K562 (cell line): ENCODE results near the gene CADPS2. TPM values are rescaled to one million over a fixed set of nuclear protein-coding genes. Genes with fewer than 3 reads are reported as not detected.

Source experiments
- ATAC-seq: fragments of 200-7000 bp; cut with Tn5 transposase; 3 replicates; pipeline ENCODE4 v1.9.1; 2020; ENCODE audit warnings: moderate library complexity
- BruUV-seq: library from RNA; stranded (reverse); fragments of 400-500 nt; replicated peaks from 2 replicates; lab custom pipeline; 2021; lab: Mats Ljungman, UMichigan
- CTCF ChIA-PET: fragments of 300-600 bp; formaldehyde crosslinking; extraction: SDS; loops from one replicate; lab custom pipeline; 2021; ENCODE audit warnings: low intra/inter-chr PET ratio; lab: Yijun Ruan, JAX
- POLR2A ChIA-PET: fragments of 300-600, 350-650 bp; sonication (Branson Sonifier 250); formaldehyde crosslinking; extraction: SDS; loops from one replicate; lab custom pipeline; 2021; ENCODE audit warnings: antibody characterized with exemption, inconsistent platforms; lab: Yijun Ruan, JAX
- DNase-seq, 4 experiments: peaks; one replicate each; pipeline versions ENCODE4 v3.0.0 to v3.0.0-alpha.2; 2011 to 2018; ENCODE audit warnings: low spot score in 3 of 4, mixed read lengths in 3 of 4; ENCODE audit errors: extremely low read depth in 1 of 4
- FAIRE-seq: peaks from 2 replicates; lab custom pipeline; 2011; peaks lifted over from hg19 to GRCh38; lab: Jason Lieb, UNC
- H2AFZ ChIP-seq: 2 replicates; pipeline ENCODE4 v1.6.0; 2011; ENCODE audit warnings: low read depth, low read length, control low read depth, inconsistent platforms
- H3K27ac ChIP-seq: fragments of 200-600 bp; 3 replicates; pipeline ENCODE4 v1.8.0; 2011; ENCODE audit warnings: low read depth, mild to moderate bottlenecking, control low read depth, inconsistent platforms, low read length, moderate library complexity, mixed read lengths; ENCODE audit errors: extremely low read depth
- H3K27me3 ChIP-seq, 2 experiments: fragments of 300-600 bp in 1 of 2; 2 replicates in 1 of 2; 3 replicates in 1 of 2; pipeline versions ENCODE4 v1.6.0 to v1.8.0; 2011; ENCODE audit warnings: inconsistent platforms in 2 of 2, low read length in 2 of 2, mild to moderate bottlenecking in 1 of 2, mixed read lengths in 1 of 2, moderate library complexity in 1 of 2; ENCODE audit not compliant: control insufficient read depth in 2 of 2, insufficient read depth in 2 of 2
- H3K36me3 ChIP-seq: fragments of 300-600 bp; 3 replicates; pipeline ENCODE4 v1.8.0; 2011; ENCODE audit warnings: mild to moderate bottlenecking, low read length, inconsistent platforms; ENCODE audit not compliant: control insufficient read depth, insufficient read depth
- H3K4me1 ChIP-seq, 2 experiments: fragments of 200-600 bp in 1 of 2; replicated peaks in 1 of 2; 2 replicates in 1 of 2; 3 replicates in 1 of 2; pipeline versions ENCODE4 v1.5.1 to v1.8.0; 2011; ENCODE audit warnings: inconsistent platforms in 2 of 2, low read length in 2 of 2, mild to moderate bottlenecking in 1 of 2, mixed read lengths in 1 of 2, moderate library complexity in 1 of 2; ENCODE audit not compliant: control insufficient read depth in 2 of 2, insufficient read depth in 2 of 2
- H3K4me2 ChIP-seq: 2 replicates; pipeline ENCODE4 v1.6.1; 2011; ENCODE audit warnings: low read length, control low read depth, inconsistent platforms, mixed read lengths; ENCODE audit not compliant: insufficient read depth
- H3K4me3 ChIP-seq: fragments of 200-600 bp; sonication (generic), shearing (Covaris generic); 2 replicates; pipeline ENCODE4 v1.5.1; 2016; ENCODE audit warnings: control low read depth, inconsistent platforms
- H3K79me2 ChIP-seq: fragments of 200-600 bp; 3 replicates; pipeline ENCODE4 v1.8.0; 2011; ENCODE audit warnings: low read length, inconsistent platforms; ENCODE audit not compliant: control insufficient read depth, insufficient read depth
- H3K9ac ChIP-seq, 2 experiments: 2 replicates each; pipeline versions ENCODE4 v1.6.0 to v1.6.1; 2011; ENCODE audit warnings: low read depth in 2 of 2, low read length in 2 of 2, control low read depth in 1 of 2, inconsistent platforms in 1 of 2, mild to moderate bottlenecking in 1 of 2, mixed read lengths in 1 of 2; ENCODE audit not compliant: insufficient read depth in 1 of 2
- H3K9me1 ChIP-seq: one replicate; pipeline ENCODE4 v1.6.0; 2011; ENCODE audit warnings: inconsistent platforms, mild to moderate bottlenecking, low read length, moderate library complexity; ENCODE audit not compliant: control insufficient read depth, insufficient read depth
- H3K9me3 ChIP-seq: replicated peaks from 2 replicates; pipeline ENCODE4 v1.5.1; 2011; ENCODE audit warnings: low read depth, low read length, inconsistent platforms; ENCODE audit not compliant: control insufficient read depth, insufficient read depth
- H4K20me1 ChIP-seq: replicated peaks from 2 replicates; pipeline ENCODE4 v1.6.1; 2011; ENCODE audit warnings: low read length, inconsistent platforms, mixed read lengths; ENCODE audit not compliant: control insufficient read depth, insufficient read depth
- CHD2 ChIP-seq: IDR thresholded peaks from 2 replicates; pipeline ENCODE4 v1.6.1; 2011; ENCODE audit warnings: low read depth, low read length
- ETV1 ChIP-seq: fragments of 450-650 bp; conservative IDR thresholded peaks from 2 replicates; pipeline ENCODE4 v1.6.1; 2016; ENCODE audit warnings: missing genetic modification characterization, control low read depth, low read depth, missing compliant biosample characterization
- MAZ ChIP-seq, 2 experiments: fragments of 450-650 bp in 1 of 2; sonication (generic) in 1 of 2; formaldehyde crosslinking; IDR thresholded peaks in 1 of 2; conservative IDR thresholded peaks in 1 of 2; 2 replicates each; pipeline versions ENCODE4 v1.4.0 to v1.5.0; 2020; ENCODE audit warnings: mild to moderate bottlenecking in 1 of 2, missing genetic modification reagents in 1 of 2
- ZBTB40 ChIP-seq, 2 experiments: fragments of 450-650 bp in 1 of 2; sonication (generic) in 1 of 2; formaldehyde crosslinking in 1 of 2; IDR thresholded peaks; 2 replicates each; pipeline versions ENCODE4 v1.7.1 to v1.9.0; 2016 to 2022; ENCODE audit warnings: inconsistent platforms in 1 of 2, mild to moderate bottlenecking in 1 of 2, missing genetic modification reagents in 1 of 2
- ZNF212 ChIP-seq: fragments of 450-650 bp; formaldehyde crosslinking; IDR thresholded peaks from 2 replicates; pipeline ENCODE4 v1.4.0; 2020; ENCODE audit warnings: mild to moderate bottlenecking
- WGBS: fragments of 100-300 bp; shearing (Covaris generic); methylation state at CpG from one replicate; pipeline ENCODE4 v1.1.6; 2016; ENCODE audit warnings: low coverage, mixed read lengths; ENCODE audit not compliant: insufficient coverage; ENCODE audit errors: missing lambda C conversion rate; 5-methylcytosine and 5-hydroxymethylcytosine counted together
- in situ Hi-C: fragments of 300-500 bp; cut with MboI; formaldehyde crosslinking; loops from 4 replicates; pipeline ENCODE4 v1.15.0; 2018; ENCODE audit warnings: inconsistent platforms, mixed read lengths
- intact Hi-C: fragments of 100-400 bp; cut with micrococcal nuclease; formaldehyde crosslinking; loops from 2 replicates; pipeline ENCODE4 v1.14.2; 2022
- polyA plus RNA-seq, 8 experiments: library from polyadenylated mRNA; depleted of rRNA in 4 of 8; stranded (reverse) in 5 of 8; unstranded in 3 of 8; fragments of >200 nt; fragmentation: Nextera tagmentation in 2 of 8; fragmentation: Illumina TruSeq in 1 of 8; extraction: Ambion mirVana in 2 of 8; extraction: Trizol in 1 of 8; gene quantifications; 2 replicates each; pipeline versions ENCODE4 v1.2.1 to v1.2.3, GENCODE V29; 2011 to 2014; ENCODE audit warnings: inconsistent platforms in 1 of 8, missing spikeins in 1 of 8
- total RNA-seq, 7 experiments: library from RNA; depleted of rRNA in 6 of 7; stranded (reverse); fragments of >200 nt in 6 of 7; fragmentation: Illumina TruSeq in 2 of 7; extraction: Trizol in 2 of 7; gene quantifications; 2 replicates each; pipeline versions ENCODE4 v1.2.1 to v1.2.3, GENCODE V29; 2011 to 2021; ENCODE audit warnings: low replicate concordance in 1 of 7

Gene CADPS2
- total and polyA plus RNA-seq, 9 of the 15 experiments (the other 6 are each of a cell fraction or from before 2014, with no cell fraction given) = 0.03 to 0.14 (median 0.04) TPM; not detected in 1

DNA sequence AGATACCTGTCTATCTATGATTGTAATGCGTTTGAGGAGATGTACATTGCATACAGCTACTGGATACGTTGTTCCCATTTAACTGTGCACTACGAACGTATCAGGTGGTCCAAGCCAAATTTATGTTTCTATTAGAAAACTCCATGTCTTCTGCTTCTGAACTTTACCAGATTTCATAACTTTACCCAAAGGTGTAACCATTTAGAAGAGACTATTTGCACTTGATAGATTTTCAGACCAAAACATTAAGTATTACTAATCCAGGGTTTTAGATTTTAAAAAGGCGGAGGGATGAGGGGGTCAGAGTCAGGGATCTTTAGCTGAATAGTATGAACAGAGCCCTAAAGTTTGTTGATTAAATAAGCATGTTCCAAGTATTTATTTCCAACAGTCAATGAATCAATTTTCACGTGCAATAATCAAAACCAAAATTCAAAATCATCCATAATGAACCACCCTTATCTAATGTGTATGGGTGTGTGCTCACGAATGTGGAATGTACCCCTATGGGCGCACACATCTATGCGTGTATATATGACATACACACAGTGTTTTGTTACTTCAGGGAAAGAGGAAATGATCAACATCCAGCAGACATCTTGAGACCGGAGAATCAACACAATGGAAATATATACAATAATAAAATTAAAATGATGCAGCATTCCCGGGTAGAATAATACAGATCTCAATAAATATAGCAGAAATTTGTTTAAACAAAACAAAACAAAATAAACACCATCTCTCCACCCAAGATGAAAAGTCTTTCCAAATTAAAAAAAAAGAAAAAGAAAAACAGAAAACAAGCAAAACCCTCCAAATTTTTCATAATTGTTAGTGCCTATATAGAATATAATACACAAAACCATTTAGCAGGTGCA, 585.1 kb downstream of the CADPS2 start:
- ATAC-seq (no peak), DNase-seq (no peak), FAIRE-seq (no peak)
- Histone ChIP-seq H3K9ac (no peak overlapping the region), H2AFZ (no peak overlapping the region), H3K9me3 (no peaks in the 10 kb centered on the region), H3K27ac (no peak overlapping the region), H3K4me2 (no peak overlapping the region), H3K9me1 (no peaks in the 10 kb centered on the region), H3K4me1 (peaks cover 0 to 16% of the 10 kb centered on the region in 2 experiments; a peak in 1 of 5 replicates), H3K27me3 (peaks cover 30 to 50% of the 10 kb centered on the region in 2 experiments; a peak in 4 of 5 replicates), H3K36me3 (no peaks in the 10 kb centered on the region), H3K79me2 (no peaks in the 10 kb centered on the region), H4K20me1 (no peaks in the 10 kb centered on the region), H3K4me3 (no peak overlapping the region)
- WGBS = under 1% methylated on average over 11 of the region's 11 CpGs
- no TSS peak for BruUV-seq
- intact Hi-C loops (no loop called here), in situ Hi-C loops (no loop called here)
- TF ChIP-seq MAZ (CRISPR knock-in tag; conservative IDR thresholded peaks at IDR 0.05 in 1 of 2, IDR thresholded peaks at IDR 0.05 in 1 of 2) (no peak), ETV1 (tag) (no peak), CHD2 (no peak), ZNF212 (CRISPR knock-in tag) (no peak), ZBTB40 (IDR thresholded peaks at IDR 0.05) (no peak), ZBTB40 (CRISPR knock-in tag; IDR thresholded peaks at IDR 0.05) (no peak)
- ChIA-PET CTCF (no interaction called here), POLR2A (no interaction called here)
